Nephron progenitor cell (in vitro differentiated cells): ENCODE data around the gene SLCO2A1.

ENCODE experiments used
- DNase-seq: peaks from one replicate; pipeline ENCODE4 v3.0.0; 2021
- H3K27ac Mint-ChIP-seq: 2 replicates; pipeline ENCODE4 v1.8.0; 2021; ENCODE audit warnings: mild to moderate bottlenecking, moderate library complexity, mixed read lengths
- H3K27me3 Mint-ChIP-seq: 2 replicates; pipeline ENCODE4 v1.8.0; 2021; ENCODE audit warnings: mild to moderate bottlenecking, low read depth, mixed read lengths; ENCODE audit not compliant: poor library complexity
- H3K36me3 Mint-ChIP-seq: 2 replicates; pipeline ENCODE4 v1.8.0; 2021; ENCODE audit warnings: low read depth, mixed read lengths
- H3K4me1 Mint-ChIP-seq: 2 replicates; pipeline ENCODE4 v1.8.0; 2021; ENCODE audit warnings: mixed read lengths
- H3K4me3 Mint-ChIP-seq: 2 replicates; pipeline ENCODE4 v1.8.0; 2021; ENCODE audit warnings: mild to moderate bottlenecking, moderate library complexity, mixed read lengths
- H3K9me3 Mint-ChIP-seq: 2 replicates; pipeline ENCODE4 v1.8.0; 2021; ENCODE audit warnings: mild to moderate bottlenecking, moderate library complexity, mixed read lengths
- CTCF ChIP-seq: fragments of 200-600 bp; sonication (generic); IDR thresholded peaks from 2 replicates; pipeline ENCODE4 v1.5.0; 2021; ENCODE audit warnings: antibody characterized with exemption

Gene SLCO2A1

GRCh38 chr3:133945381-133946095 lies 84.2 kb downstream of the SLCO2A1 start:
- no peak for TF ChIP-seq CTCF
- H3K9me3 Mint-ChIP-seq, result no peaks in the 10 kb centered on the region

GRCh38 chr3:133944641-133945380 lies 84.9 kb downstream of the SLCO2A1 start:
- Mint-ChIP-seq H3K27ac (peak overlapping the region; percentile 84), H3K27me3 (peaks cover 4% of the 10 kb centered on the region), H3K4me3 (no peak overlapping the region), H3K36me3 (peaks cover 21% of the 10 kb centered on the region), H3K4me1 (peaks cover 60% of the 10 kb centered on the region), H3K9me3 (no peaks in the 10 kb centered on the region)
- DNase-seq, result no peak
- no peak for TF ChIP-seq CTCF

More at GRCh38 chr3:133945381-133946095, 84.2 kb downstream of the SLCO2A1 start:
- Mint-ChIP-seq H3K27me3 (peaks cover 4% of the 10 kb centered on the region), H3K4me1 (peaks cover 53% of the 10 kb centered on the region), H3K36me3 (peaks cover 23% of the 10 kb centered on the region), H3K4me3 (no peak overlapping the region), H3K27ac (no peak overlapping the region)
- DNase-seq, result no peak

- Mint-ChIP-seq H3K27ac (no peak overlapping the region), H3K9me3 (no peaks in the 10 kb centered on the region), H3K36me3 (peaks cover 21% of the 10 kb centered on the region), H3K4me3 (no peak overlapping the region), H3K4me1 (peaks cover 60% of the 10 kb centered on the region), H3K27me3 (peaks cover 7% of the 10 kb centered on the region)
- TF ChIP-seq CTCF, result no peak
- DNase-seq, result no peak
Measured at GRCh38 chr3:133944181-133944580, 85.5 kb downstream of the SLCO2A1 start.

- Mint-ChIP-seq H3K4me3 (no peak overlapping the region), H3K9me3 (no peaks in the 10 kb centered on the region), H3K27ac (no peak overlapping the region), H3K27me3 (peaks cover 7% of the 10 kb centered on the region), H3K36me3 (peaks cover 21% of the 10 kb centered on the region), H3K4me1 (peaks cover 64% of the 10 kb centered on the region)
- no peak for DNase-seq
- TF ChIP-seq CTCF, result no peak
Measured at GRCh38 chr3:133943639-133944141, 86.0 kb downstream of the SLCO2A1 start.

GRCh38 chr3:133943031-133943535 lies 86.6 kb downstream of the SLCO2A1 start:
- H3K36me3 Mint-ChIP-seq, result peaks cover 21% of the 10 kb centered on the region
- DNase-seq, result no peak
- no peaks in the 10 kb centered on the region for H3K9me3 Mint-ChIP-seq
- TF ChIP-seq CTCF, result no peak
- peaks cover 7% of the 10 kb centered on the region for H3K27me3 Mint-ChIP-seq
- H3K4me3 Mint-ChIP-seq, result no peak overlapping the region
- H3K27ac Mint-ChIP-seq, result no peak overlapping the region
- H3K4me1 Mint-ChIP-seq, result peaks cover 69% of the 10 kb centered on the region
